HG03469 (cell line): Measurements from ENCODE around the gene SLC6A16.
"Not testable (repeated sequence)": the region's sequence is repeated elsewhere in the genome, so short reads cannot be mapped to it uniquely, and the experiment has no call there.

Experiments
- ATAC-seq: cut with Tn5 transposase; IDR thresholded peaks from one replicate; pipeline ENCODE4 v1.9.1; 2021; ENCODE audit warnings: mild to moderate bottlenecking, moderate library complexity, moderate number of reproducible peaks; ENCODE audit not compliant: unreplicated experiment

Gene SLC6A16

GRCh38 chr19:49347191-49347590, 22.2 kb upstream of the SLC6A16 start:
- ATAC-seq = no peak

DNA sequence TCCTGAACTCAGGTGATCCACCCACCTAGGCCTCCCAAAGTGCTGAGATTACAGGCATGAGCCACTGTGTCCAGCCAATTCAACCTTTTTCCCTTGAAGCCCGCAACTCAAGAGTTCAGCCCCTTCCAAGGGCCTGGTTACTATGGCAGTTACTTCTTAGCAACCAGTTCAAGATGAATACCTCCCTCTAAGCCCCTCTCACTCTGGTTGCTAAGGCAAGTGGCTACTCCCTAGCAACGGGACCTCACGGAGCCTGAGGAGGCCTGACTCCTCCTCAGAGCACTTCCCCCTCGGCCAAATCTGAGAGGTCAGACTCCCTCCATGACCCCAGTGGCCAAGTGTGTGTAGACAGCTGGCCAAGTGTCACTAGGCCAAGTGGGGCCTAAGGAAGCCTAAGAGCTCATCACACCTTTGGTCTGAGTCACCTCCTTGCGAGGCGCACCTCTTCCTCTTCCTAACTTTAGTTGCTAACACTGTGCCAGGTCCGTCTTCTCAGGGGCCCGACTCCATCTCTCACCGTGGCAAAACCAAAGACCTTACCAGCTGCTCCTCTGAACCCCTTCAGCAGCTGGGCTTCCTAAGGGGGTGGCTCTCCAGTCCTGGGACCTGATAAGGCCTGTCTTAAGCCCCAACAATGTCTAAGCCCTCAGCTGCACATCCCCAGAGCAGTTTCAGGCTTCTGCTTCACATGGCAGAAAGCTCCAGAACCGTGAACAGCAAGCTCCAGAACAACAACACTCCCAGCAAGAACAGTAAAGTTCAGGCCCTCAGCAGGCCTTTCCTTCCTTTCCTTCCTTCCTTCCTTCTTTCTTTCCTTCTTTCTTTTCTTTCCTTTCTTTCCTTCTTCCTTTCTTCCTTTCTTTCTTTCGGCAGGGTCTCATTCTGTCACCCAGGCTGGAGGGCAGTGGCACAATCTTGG, 19.8 kb upstream of the SLC6A16 start:
- no peak for ATAC-seq

DNA sequence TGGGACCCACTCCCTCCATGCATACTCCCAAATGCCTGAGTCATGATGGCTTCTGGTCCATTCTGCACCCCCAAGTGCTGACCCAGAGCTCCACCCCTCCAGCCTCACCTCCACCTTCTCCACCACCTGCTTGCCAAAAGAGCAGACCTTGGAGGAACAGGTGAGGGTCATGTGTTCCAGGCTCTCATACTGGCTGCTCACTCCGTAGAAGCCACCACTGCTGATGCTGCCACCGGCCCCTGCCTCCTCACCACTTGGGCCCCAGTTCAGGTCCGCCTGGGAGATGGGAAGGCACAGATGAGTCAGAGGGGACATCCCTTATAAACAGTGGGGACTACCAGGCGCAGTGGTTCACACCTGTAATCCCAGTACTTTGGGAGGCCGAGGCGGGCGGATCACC, 18.1 kb upstream of the SLC6A16 start:
- ATAC-seq = no peak

GRCh38 chr19:49342291-49342721, 17.3 kb upstream of the SLC6A16 start:
- no peak for ATAC-seq

DNA sequence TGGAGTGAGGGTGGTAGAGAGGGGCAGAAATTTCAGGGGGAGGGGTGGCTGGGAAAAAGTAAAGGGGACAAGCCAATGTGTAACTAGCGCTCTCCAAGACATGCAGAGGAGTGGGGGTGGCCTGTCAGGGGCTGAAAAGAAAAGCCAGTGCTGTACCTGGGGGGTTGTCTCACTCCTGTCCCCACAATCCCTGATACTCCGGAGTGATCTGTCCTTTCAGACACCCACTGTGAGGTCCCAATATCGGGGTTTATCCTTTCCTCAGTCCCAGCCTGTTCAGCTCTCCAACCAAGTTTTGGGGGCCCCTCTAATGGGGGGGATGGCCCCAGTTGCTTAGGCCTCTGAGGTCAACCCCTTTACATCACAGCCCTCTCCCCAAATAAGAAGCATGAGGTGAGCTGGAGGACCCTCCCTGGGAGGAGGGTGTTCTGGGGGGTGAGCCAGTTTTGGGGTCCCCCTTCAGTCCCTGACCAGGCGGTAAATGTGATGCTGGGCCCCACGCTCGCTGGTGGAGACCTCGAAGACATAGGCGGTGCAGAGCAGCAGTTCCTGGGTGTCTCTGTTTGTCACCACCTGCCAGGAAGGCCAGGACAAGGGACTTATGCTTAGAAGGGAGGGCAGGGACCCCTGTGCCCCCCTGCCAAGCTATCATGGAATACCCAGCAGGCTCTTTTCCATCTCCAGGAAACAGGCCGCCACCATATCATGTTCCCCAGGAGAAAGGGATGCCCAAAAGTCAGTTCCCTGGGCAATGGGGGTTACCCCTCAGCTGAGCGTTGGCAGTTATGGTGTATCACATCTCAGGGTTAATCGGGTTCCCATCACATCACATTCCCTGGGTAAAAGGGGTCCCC, 16.1 kb upstream of the SLC6A16 start:
- ATAC-seq = no peak

GRCh38 chr19:49340069-49340864, 15.3 kb upstream of the SLC6A16 start:
- ATAC-seq = peak; percentile 47

- no peak for ATAC-seq
These were observed 14.5 kb upstream of the SLC6A16 start for GRCh38 chr19:49339301-49340068.

DNA sequence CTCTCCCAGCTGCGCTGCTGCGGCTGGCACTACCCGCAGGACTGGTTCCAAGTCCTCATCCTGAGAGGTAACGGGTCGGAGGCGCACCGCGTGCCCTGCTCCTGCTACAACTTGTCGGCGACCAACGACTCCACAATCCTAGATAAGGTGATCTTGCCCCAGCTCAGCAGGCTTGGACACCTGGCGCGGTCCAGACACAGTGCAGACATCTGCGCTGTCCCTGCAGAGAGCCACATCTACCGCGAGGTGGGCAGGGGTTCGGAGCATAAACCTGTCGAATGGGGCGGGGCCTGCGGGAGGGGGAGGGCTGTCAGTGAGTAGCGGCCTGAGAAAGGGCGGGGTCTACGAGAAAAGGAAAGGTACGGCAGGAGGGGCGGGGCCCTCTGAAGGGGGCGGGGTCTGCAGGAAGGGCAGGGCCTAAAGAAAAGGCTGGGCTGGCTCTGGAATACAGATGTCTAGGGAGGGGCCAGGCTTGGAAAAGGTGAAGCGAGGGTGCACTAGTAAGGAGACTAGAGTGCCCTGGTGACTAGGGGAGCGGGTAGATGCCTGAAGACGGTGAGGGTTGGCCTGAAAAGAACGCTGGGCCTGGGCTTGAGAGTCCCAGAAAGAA, 13.8 kb upstream of the SLC6A16 start:
- no peak for ATAC-seq

DNA sequence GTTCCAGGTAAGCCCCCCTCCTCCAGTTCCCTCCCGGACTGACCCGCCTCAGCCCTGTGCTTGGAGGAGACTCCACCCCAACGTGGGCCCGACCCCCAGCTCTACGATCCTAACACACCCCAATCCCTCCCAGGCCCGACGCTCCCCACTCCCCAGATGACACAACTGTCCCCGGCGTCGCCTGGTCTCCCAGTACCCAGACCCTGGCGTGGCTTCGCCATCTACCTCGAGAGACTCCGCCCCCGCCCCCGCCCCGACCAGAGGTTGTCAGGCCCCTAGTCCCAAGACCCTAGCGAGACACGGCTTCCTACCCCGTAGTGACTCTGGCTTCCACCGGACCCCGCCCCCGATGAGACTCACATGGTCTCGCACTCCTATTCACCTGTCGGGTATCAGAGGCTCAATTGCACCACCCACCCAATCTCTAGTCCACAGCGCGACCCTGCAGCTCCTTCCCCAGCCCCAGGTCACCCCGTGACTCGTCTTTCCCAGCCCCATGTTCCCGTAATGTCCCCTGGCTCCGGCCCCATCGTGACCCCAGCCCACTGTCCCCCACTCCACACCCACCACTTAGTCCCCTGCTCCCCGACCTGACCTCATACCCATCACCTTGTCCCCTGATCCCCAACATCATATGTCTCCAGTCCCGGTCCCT, 13.2 kb upstream of the SLC6A16 start:
- no peak for ATAC-seq

DNA sequence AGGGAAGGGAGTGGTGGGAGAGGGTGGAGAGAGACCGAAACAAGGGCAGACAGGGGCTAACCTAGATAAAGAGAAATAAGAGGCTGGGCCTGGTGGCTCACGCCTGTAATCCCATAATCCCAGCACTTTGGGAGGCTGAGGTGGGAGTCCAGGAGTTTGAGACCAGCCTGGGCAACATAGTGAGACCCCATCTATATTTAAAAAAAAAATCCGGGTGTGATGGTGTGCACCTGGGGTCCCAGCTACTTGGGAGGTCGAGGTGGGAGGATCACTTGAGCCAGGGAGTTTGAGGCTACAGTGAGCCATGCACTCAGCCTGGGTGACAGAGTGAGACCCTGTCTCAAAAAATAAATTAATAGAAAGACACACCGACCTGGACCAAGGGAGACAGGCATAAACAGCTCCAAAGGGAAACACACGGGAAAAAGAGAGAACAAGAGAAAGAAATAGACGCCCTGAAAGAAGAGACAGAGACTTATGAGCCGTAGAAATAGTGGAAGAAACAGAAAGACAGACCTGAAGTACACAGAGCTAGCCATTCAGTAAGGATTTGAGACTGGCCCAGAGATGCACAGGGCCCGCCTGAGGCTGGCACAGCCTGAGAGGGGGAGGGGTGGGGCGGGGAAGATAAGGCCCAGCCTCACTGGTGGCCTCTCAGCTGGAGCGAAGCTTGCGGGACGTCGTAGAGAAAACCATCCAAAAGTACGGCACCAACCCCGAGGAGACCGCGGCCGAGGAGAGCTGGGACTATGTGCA, 12.5 kb upstream of the SLC6A16 start:
- ATAC-seq = no peak

DNA sequence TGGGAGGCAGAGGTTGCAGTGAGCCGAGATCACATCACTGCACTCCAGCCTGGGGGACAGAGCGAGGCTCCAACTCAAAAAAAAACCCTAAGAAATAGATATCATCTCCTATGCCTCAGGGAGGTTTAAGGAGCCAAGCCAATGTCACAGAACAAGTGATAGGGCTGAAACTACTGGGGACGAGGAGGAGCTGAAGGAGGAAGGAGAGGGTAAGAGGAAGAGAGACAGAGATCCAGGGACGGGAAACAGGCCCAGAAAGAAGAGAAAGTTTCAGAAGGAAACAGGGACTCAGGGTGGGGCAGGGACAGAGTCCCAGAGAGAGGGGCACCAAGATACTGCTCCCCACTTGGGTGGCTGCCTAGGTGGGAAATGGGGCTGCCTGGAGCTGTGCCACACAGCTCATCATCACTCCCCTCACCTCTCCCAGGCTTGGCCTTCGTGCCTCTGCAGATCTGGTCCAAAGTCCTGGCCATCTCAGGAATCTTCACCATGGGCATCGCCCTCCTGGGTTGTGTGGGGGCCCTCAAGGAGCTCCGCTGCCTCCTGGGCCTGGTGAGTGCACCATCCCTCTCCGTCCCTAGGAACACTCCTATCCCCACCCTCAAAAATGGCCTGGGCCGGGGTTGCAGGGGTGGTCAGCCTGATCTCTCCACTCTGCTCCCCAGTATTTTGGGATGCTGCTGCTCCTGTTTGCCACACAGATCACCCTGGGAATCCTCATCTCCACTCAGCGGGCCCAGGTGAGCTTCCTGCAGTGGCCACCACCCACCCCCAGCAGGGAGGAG, 11.7 kb upstream of the SLC6A16 start:
- no peak for ATAC-seq

DNA sequence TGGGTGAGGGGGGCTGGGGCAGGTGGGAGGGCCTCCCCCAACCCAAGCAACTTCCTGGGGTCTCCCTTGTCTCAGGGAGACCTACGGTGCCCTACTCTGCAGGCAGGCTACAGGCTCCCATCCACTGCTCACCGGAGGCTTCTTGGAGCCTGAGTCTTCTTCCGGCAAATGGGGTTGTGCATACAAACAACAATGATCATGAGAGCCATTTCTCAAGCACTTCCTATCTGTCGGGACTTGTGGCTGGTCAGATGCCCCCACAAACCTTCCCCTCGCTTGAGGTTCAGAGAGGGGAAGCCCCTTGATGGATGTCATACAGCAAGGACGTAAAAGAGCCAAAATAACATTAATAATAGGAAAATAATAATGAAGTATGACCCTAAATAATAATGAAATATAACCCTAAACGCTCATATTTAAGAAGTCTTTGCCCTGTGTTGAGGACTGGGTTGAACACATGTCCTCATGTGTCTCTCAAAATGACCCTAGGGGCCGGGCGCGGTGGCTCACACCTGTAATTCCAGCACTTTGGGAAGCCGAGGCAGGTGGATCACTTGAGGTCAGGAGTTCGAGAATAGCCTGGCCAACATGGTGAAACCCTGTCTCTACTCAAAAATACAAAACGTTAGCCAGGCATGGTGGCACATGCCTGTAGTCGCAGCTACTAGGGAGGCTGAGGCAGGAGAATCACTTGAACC, 10.9 kb upstream of the SLC6A16 start:
- ATAC-seq = no peak

DNA sequence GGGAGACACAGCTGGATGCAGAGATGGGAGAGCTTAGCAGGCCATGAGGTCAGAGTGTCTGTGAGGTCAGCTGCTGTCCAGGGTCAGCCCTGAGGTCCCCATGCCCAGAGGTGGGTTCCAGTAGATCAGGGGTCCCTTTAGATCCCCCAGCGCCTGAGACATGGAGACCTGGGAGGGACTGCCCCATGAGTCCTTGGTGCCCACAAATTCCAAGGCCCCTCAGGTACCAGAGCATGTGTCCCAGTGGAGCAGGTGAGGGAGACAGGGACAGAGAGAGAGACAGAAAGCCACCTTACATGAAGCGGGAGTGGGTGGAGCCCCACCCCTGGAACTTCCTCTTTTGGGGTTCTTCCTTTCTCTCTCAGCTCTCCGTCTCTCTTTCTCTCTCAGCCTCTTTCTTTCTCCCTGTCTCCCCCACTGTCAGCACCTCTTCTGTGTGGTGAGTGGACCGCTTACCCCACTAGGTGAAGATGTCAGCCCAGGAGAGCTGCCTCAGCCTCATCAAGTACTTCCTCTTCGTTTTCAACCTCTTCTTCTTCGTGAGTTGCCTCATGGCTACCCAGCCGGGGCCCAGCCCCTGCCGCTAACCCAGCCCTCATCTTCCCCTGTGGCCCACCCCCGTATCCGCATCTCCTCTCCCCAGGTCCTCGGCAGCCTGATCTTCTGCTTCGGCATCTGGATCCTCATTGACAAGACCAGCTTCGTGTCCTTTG, 10.2 kb upstream of the SLC6A16 start, which contains the start of gene CD37:
Gene CD37 (plus strand): TSS at position 336 of the 713 bp plus-strand sequence. CDS start 135 bp downstream, at position 471.
- ATAC-seq = no peak

- ATAC-seq = no peak
These were observed 8.9 kb upstream of the SLC6A16 start for GRCh38 chr19:49333811-49334288.

DNA sequence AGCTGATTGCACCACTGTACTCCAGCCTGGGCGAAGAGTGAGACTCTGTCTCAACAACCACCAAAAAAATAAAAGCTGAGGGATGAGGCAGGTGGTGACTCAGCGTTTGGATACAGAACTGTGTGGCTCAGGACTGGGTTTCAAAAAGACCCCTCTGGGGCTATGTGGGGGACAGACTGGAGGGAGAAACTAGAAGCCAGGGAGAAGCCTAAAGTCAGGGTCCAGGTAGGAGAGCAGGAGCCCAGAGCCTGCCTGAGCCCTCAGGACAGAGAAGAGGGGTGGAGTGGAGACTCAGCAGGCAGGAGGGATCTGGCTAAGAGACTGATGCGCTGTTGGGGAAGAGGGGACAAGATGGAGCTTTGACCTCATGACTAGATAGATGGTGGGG, 8.4 kb upstream of the SLC6A16 start:
- ATAC-seq = no peak

DNA sequence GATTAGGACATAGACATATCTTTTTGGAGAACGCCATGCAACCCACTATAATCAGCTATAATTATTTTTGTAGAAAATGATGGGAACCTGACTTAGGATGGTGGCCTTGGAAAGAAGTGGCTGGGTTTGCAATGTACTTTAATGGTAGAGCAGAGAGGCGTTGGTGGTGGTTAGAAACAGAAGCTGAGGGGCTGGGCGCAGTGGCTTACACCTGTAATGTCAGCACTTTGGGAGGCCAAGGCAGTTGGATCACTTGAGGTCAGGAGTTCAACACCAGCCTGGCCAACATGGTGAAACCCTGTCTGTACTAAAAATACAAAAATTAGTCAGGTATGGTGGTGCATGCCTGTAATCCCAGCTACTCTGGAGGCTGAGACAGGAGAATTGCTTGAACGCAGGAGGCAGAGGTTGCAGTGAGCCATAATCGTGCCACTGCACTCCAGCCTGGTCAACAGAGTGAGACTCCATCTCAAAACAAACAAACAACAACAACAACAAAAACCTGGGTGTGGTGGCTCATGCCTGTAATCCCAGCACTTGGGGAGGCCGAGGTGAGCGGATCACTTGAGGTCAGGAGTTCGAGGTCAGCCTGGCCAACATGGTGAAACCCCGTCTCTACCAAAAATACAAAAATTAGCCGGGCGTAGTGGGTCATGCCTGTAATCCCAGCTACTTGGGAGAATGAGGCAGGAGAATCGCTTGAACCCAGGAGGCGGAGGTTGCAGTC, 7.9 kb upstream of the SLC6A16 start:
- ATAC-seq = not testable (repeated sequence)
